IMR-90 (cell line): ENCODE measurements around the gene CTNNA2.

Source experiments
- BHLHE40 ChIP-seq: fragments of 150-350 bp; IDR thresholded peaks from 2 replicates; pipeline ENCODE4 v1.6.1; 2016; ENCODE audit warnings: mild to moderate bottlenecking, low read depth, low read length
- CEBPB ChIP-seq: IDR thresholded peaks from 2 replicates; pipeline ENCODE4 v1.6.1; 2012; ENCODE audit warnings: low read depth, low read length, improper control_type of control experiment
- CHD1 ChIP-seq: IDR thresholded peaks from 2 replicates; pipeline ENCODE4 v1.6.1; 2012; ENCODE audit warnings: low read depth, low read length, improper control_type of control experiment
- MAFK ChIP-seq: IDR thresholded peaks from 2 replicates; pipeline ENCODE4 v1.6.1; 2012; ENCODE audit warnings: low read depth, low read length, improper control_type of control experiment
- POLR2A ChIP-seq: IDR thresholded peaks from 2 replicates; pipeline ENCODE4 v1.6.1; 2012; ENCODE audit warnings: mild to moderate bottlenecking, low read depth, low read length
- RAD21 ChIP-seq: IDR thresholded peaks from 2 replicates; pipeline ENCODE4 v1.6.1; 2012; ENCODE audit warnings: low read length, improper control_type of control experiment
- RCOR1 ChIP-seq: IDR thresholded peaks from 2 replicates; pipeline ENCODE4 v1.6.1; 2012; ENCODE audit warnings: mild to moderate bottlenecking, low read length, improper control_type of control experiment; ENCODE audit not compliant: insufficient replicate concordance
- RFX5 ChIP-seq: IDR thresholded peaks from 2 replicates; pipeline ENCODE4 v1.8.0; 2012; ENCODE audit warnings: low read depth, mild to moderate bottlenecking, low read length, moderate library complexity
- SMC3 ChIP-seq: fragments of 150-350 bp; IDR thresholded peaks from 2 replicates; pipeline ENCODE4 v1.6.1; 2016; ENCODE audit warnings: low read depth, mild to moderate bottlenecking, antibody characterized with exemption, low read length, moderate library complexity
- TF ChIP-seq, protein P1 (sequence below): conservative IDR thresholded peaks from 2 replicates; pipeline ENCODE4 v1.5.1; 2012; ENCODE audit warnings: mild to moderate bottlenecking, low read depth, low read length, improper control_type of control experiment
- TF ChIP-seq, protein P2 (sequence below): fragments of 150-350 bp; IDR thresholded peaks from 2 replicates; pipeline ENCODE4 v1.6.1; 2017; ENCODE audit warnings: mild to moderate bottlenecking, antibody characterized with exemption, low read length, low read depth
- TF ChIP-seq, protein P3 (sequence below): fragments of 150-350 bp; IDR thresholded peaks from 2 replicates; pipeline ENCODE4 v1.6.1; 2016; ENCODE audit warnings: low read depth, mild to moderate bottlenecking, low read length, moderate library complexity, borderline replicate concordance

DNA sequence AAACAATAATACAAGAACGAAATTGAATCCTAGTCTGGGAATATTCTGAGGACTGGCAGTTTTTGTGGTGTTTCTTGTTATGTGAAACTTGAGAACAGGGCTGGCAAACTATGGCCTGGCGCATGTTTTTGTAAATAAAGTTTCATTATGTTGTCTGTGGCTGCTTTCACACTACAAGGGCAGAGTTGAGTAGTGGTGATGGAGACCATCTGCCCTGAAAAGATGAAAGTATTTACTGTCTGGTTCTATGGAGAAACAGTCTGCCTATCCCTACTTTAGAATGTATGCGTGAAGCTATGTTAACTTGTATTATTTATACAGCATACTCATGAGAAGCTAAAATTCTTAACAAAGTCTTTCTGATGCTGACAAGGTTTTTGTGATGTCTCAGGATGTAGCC, 439.8 kb downstream of the CTNNA2 start:
- TF ChIP-seq CHD1 = no peak
- TF ChIP-seq POLR2A = no peak
- TF ChIP-seq RFX5 = no peak
- TF ChIP-seq, protein P1, sequence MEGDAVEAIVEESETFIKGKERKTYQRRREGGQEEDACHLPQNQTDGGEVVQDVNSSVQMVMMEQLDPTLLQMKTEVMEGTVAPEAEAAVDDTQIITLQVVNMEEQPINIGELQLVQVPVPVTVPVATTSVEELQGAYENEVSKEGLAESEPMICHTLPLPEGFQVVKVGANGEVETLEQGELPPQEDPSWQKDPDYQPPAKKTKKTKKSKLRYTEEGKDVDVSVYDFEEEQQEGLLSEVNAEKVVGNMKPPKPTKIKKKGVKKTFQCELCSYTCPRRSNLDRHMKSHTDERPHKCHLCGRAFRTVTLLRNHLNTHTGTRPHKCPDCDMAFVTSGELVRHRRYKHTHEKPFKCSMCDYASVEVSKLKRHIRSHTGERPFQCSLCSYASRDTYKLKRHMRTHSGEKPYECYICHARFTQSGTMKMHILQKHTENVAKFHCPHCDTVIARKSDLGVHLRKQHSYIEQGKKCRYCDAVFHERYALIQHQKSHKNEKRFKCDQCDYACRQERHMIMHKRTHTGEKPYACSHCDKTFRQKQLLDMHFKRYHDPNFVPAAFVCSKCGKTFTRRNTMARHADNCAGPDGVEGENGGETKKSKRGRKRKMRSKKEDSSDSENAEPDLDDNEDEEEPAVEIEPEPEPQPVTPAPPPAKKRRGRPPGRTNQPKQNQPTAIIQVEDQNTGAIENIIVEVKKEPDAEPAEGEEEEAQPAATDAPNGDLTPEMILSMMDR = no peak
- TF ChIP-seq CEBPB = no peak
- TF ChIP-seq RCOR1 = no peak
- TF ChIP-seq BHLHE40 = no peak
- TF ChIP-seq, protein P2, sequence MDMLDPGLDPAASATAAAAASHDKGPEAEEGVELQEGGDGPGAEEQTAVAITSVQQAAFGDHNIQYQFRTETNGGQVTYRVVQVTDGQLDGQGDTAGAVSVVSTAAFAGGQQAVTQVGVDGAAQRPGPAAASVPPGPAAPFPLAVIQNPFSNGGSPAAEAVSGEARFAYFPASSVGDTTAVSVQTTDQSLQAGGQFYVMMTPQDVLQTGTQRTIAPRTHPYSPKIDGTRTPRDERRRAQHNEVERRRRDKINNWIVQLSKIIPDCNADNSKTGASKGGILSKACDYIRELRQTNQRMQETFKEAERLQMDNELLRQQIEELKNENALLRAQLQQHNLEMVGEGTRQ = no peak
- TF ChIP-seq MAFK = no peak
- no peak for TF ChIP-seq SMC3
- no peak for TF ChIP-seq RAD21
- TF ChIP-seq, protein P3, sequence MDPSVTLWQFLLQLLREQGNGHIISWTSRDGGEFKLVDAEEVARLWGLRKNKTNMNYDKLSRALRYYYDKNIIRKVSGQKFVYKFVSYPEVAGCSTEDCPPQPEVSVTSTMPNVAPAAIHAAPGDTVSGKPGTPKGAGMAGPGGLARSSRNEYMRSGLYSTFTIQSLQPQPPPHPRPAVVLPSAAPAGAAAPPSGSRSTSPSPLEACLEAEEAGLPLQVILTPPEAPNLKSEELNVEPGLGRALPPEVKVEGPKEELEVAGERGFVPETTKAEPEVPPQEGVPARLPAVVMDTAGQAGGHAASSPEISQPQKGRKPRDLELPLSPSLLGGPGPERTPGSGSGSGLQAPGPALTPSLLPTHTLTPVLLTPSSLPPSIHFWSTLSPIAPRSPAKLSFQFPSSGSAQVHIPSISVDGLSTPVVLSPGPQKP = no peak
